ENCODE data around the gene VAMP1. TPM values are rescaled to one million over a fixed set of nuclear protein-coding genes. Genes with fewer than 3 reads are reported as not detected.

VAMP1 gene
- total RNA-seq, 1 donor from 2014 or later = 3.2 TPM

GRCh38 chr12:6458281-6459003, 12.0 kb downstream of the VAMP1 start:
- no peak for ATAC-seq (ENCODE audit: poor library complexity)
- intact Hi-C loops (cut with DNase I) = no loop called here
- DNase-seq = no peak

GRCh38 chr12:6457220-6457945, 13.1 kb downstream of the VAMP1 start:
- DNase-seq (no peak), ATAC-seq (ENCODE audit: poor library complexity) (no peak)

GRCh38 chr12:6452944-6453630, 17.4 kb downstream of the VAMP1 start:
- ATAC-seq (ENCODE audit: poor library complexity) (peak; percentile 2), DNase-seq (peak; percentile 68)
- intact Hi-C loops (cut with DNase I) = no loop called here

More at GRCh38 chr12:6457220-6457945, 13.1 kb downstream of the VAMP1 start:
- intact Hi-C loops (cut with DNase I) = no loop called here

- ATAC-seq (ENCODE audit: poor library complexity) (peak; percentile 37), DNase-seq (no peak)
- intact Hi-C loops (cut with DNase I) = no loop called here
Measured at GRCh38 chr12:6452245-6452943, 18.1 kb downstream of the VAMP1 start.

- ATAC-seq (ENCODE audit: poor library complexity) (peak; percentile 95), DNase-seq (peak; percentile 91)
- intact Hi-C loops (cut with DNase I) = no loop called here
Measured at GRCh38 chr12:6451348-6452244, 18.9 kb downstream of the VAMP1 start, which contains the start of gene TAPBPL. Gene TAPBPL, plus strand, starts transcription at chr12:6452042. Its CDS starts 207 bp downstream, at chr12:6452249.

GRCh38 chr12:6450869-6451347, 19.6 kb downstream of the VAMP1 start:
- DNase-seq (no peak), ATAC-seq (ENCODE audit: poor library complexity) (peak; percentile 1)
- intact Hi-C loops (cut with DNase I) = no loop called here

- intact Hi-C loops (cut with DNase I) = no loop called here
- no peak for ATAC-seq (ENCODE audit: poor library complexity)
- no peak for DNase-seq
Measured at GRCh38 chr12:6450091-6450868, 20.2 kb downstream of the VAMP1 start.

- ATAC-seq (ENCODE audit: poor library complexity) (no peak), DNase-seq (no peak)
- intact Hi-C loops (cut with DNase I) = no loop called here
Measured at GRCh38 chr12:6444704-6445688, 25.5 kb downstream of the VAMP1 start, which contains the start of gene CD27. Gene CD27, plus strand, starts transcription at chr12:6444955. Its CDS starts 141 bp downstream, at chr12:6445096.

GRCh38 chr12:6444031-6444430, 26.4 kb downstream of the VAMP1 start:
- DNase-seq (no peak), ATAC-seq (ENCODE audit: poor library complexity) (no peak)
- intact Hi-C loops (cut with DNase I) = no loop called here

- ATAC-seq (ENCODE audit: poor library complexity) = no peak
- intact Hi-C loops (cut with DNase I) = no loop called here
- no peak for DNase-seq
Measured at GRCh38 chr12:6443361-6443983, 27.0 kb downstream of the VAMP1 start.

- DNase-seq = no peak
- intact Hi-C loops (cut with DNase I) = no loop called here
- ATAC-seq (ENCODE audit: poor library complexity) = no peak
Measured at GRCh38 chr12:6442836-6443235, 27.6 kb downstream of the VAMP1 start.

GRCh38 chr12:6440391-6440790, 30.1 kb downstream of the VAMP1 start:
- DNase-seq (no peak), ATAC-seq (ENCODE audit: poor library complexity) (no peak)
- intact Hi-C loops (cut with DNase I) = no loop called here

- no peak for DNase-seq
- intact Hi-C loops (cut with DNase I) = no loop called here
- no peak for ATAC-seq (ENCODE audit: poor library complexity)
Measured at GRCh38 chr12:6438345-6438744, 32.1 kb downstream of the VAMP1 start.

GRCh38 chr12:6437586-6437985, 32.9 kb downstream of the VAMP1 start:
- no peak for ATAC-seq (ENCODE audit: poor library complexity)
- DNase-seq = no peak
- intact Hi-C loops (cut with DNase I) = no loop called here

GRCh38 chr12:6435961-6436715, 34.3 kb downstream of the VAMP1 start:
- ATAC-seq (ENCODE audit: poor library complexity) = no peak
- intact Hi-C loops (cut with DNase I) = no loop called here
- DNase-seq = no peak
